Central memory CD8-positive, alpha-beta T cell (primary cell): Measurements from ENCODE around the gene FADS6.

Experiments used
- ATAC-seq: fragments of 150-1000 bp; cut with Tn5 transposase; replicated peaks from 2 replicates; pipeline ENCODE4 v1.10.0; 2022; ENCODE audit warnings: mild to moderate bottlenecking, moderate FRiP score, moderate number of reproducible peaks; ENCODE audit not compliant: poor library complexity, severe bottlenecking; ENCODE audit errors: extremely low read depth
- DNase-seq, 2 donors: peaks; one replicate each; pipeline ENCODE4 v3.0.0; 2021; ENCODE audit warnings: low spot score in 2 of 2
- H3K27ac Mint-ChIP-seq: one replicate; pipeline ENCODE4 v1.8.0; 2022; ENCODE audit warnings: low read depth, mild to moderate bottlenecking, moderate library complexity, mixed read lengths
- H3K27me3 Mint-ChIP-seq: one replicate; pipeline ENCODE4 v1.8.0; 2022; ENCODE audit warnings: mixed read lengths
- H3K36me3 Mint-ChIP-seq: one replicate; pipeline ENCODE4 v1.8.0; 2022; ENCODE audit warnings: mild to moderate bottlenecking, moderate library complexity, mixed read lengths; ENCODE audit not compliant: insufficient read depth
- H3K4me1 Mint-ChIP-seq: one replicate; pipeline ENCODE4 v1.8.0; 2022; ENCODE audit warnings: mixed read lengths
- H3K4me3 Mint-ChIP-seq: one replicate; pipeline ENCODE4 v1.8.0; 2022; ENCODE audit warnings: mild to moderate bottlenecking, moderate library complexity, mixed read lengths
- H3K9me3 Mint-ChIP-seq: one replicate; pipeline ENCODE4 v1.8.0; 2022; ENCODE audit warnings: mixed read lengths

Gene FADS6

GRCh38 chr17:74925242-74925641, 31.8 kb upstream of the FADS6 start:
- Mint-ChIP-seq H3K4me1 (peaks cover 13% of the 10 kb centered on the region), H3K9me3 (no peaks in the 10 kb centered on the region), H3K27me3 (peaks cover 92% of the 10 kb centered on the region), H3K4me3 (no peak overlapping the region), H3K27ac (no peak overlapping the region), H3K36me3 (peaks cover 4% of the 10 kb centered on the region)
- DNase-seq, result no peak
- ATAC-seq, result no peak

- H3K9me3 Mint-ChIP-seq, result no peaks in the 10 kb centered on the region
- ATAC-seq, result peak; percentile 13
- peaks cover 13% of the 10 kb centered on the region for H3K4me1 Mint-ChIP-seq
- DNase-seq, result no peak
- H3K36me3 Mint-ChIP-seq, result peaks cover 4% of the 10 kb centered on the region
- peaks cover 86% of the 10 kb centered on the region for H3K27me3 Mint-ChIP-seq
- no peak within 1 kb of the TSS for H3K27ac Mint-ChIP-seq
- H3K4me3 Mint-ChIP-seq, result peak within 1 kb of the TSS; percentile 49
Observed at GRCh38 chr17:74924250-74924948, 31.0 kb upstream of the FADS6 start, which contains the start of gene OTOP2. TSS of gene OTOP2 (plus strand) at chr17:74924273. CDS start at chr17:74924633, 360 bp downstream.

- Mint-ChIP-seq H3K36me3 (peaks cover 4% of the 10 kb centered on the region), H3K27ac (no peak overlapping the region), H3K27me3 (peaks cover 79% of the 10 kb centered on the region), H3K4me3 (peak overlapping the region; percentile 49), H3K9me3 (no peaks in the 10 kb centered on the region), H3K4me1 (peaks cover 13% of the 10 kb centered on the region)
- ATAC-seq, result peak; percentile 50
- peak; percentile 44 to 66 for DNase-seq
Observed at GRCh38 chr17:74923538-74924249, 30.3 kb upstream of the FADS6 start.

- Mint-ChIP-seq H3K36me3 (peaks cover 4% of the 10 kb centered on the region), H3K4me3 (peak within 1 kb of the TSS; percentile 49), H3K27me3 (peaks cover 73% of the 10 kb centered on the region), H3K4me1 (peaks cover 13% of the 10 kb centered on the region), H3K9me3 (no peaks in the 10 kb centered on the region), H3K27ac (no peak within 1 kb of the TSS)
- ATAC-seq (peak; percentile 42), DNase-seq (peak in 1 of 2 donors; percentile 22)
Observed at GRCh38 chr17:74922694-74923537, 29.5 kb upstream of the FADS6 start, which contains the start of gene USH1G. TSS of gene USH1G (minus strand) at chr17:74923255. CDS start at chr17:74923073, 182 bp downstream.

GRCh38 chr17:74922172-74922571, 28.7 kb upstream of the FADS6 start:
- H3K9me3 Mint-ChIP-seq, result no peaks in the 10 kb centered on the region
- peaks cover 73% of the 10 kb centered on the region for H3K27me3 Mint-ChIP-seq
- H3K4me3 Mint-ChIP-seq, result peak overlapping the region; percentile 49

GRCh38 chr17:74921769-74922168, 28.3 kb upstream of the FADS6 start:
- no peaks in the 10 kb centered on the region for H3K9me3 Mint-ChIP-seq
- H3K4me3 Mint-ChIP-seq, result no peak overlapping the region
- H3K27ac Mint-ChIP-seq, result no peak overlapping the region
- ATAC-seq, result no peak
- H3K27me3 Mint-ChIP-seq, result peaks cover 73% of the 10 kb centered on the region
- H3K36me3 Mint-ChIP-seq, result peaks cover 4% of the 10 kb centered on the region
- H3K4me1 Mint-ChIP-seq, result peaks cover 13% of the 10 kb centered on the region
- DNase-seq, result no peak

More at GRCh38 chr17:74922172-74922571, 28.7 kb upstream of the FADS6 start:
- DNase-seq, result no peak
- ATAC-seq, result no peak
- Mint-ChIP-seq H3K36me3 (peaks cover 4% of the 10 kb centered on the region), H3K4me1 (peaks cover 13% of the 10 kb centered on the region), H3K27ac (no peak overlapping the region)

GRCh38 chr17:74921026-74921681, 27.7 kb upstream of the FADS6 start:
- no peak for DNase-seq
- Mint-ChIP-seq H3K4me3 (no peak overlapping the region), H3K36me3 (peaks cover 4% of the 10 kb centered on the region), H3K9me3 (no peaks in the 10 kb centered on the region), H3K27me3 (peaks cover 73% of the 10 kb centered on the region), H3K27ac (no peak overlapping the region), H3K4me1 (peaks cover 13% of the 10 kb centered on the region)
- ATAC-seq, result no peak

GRCh38 chr17:74920642-74921025, 27.2 kb upstream of the FADS6 start:
- Mint-ChIP-seq H3K27ac (no peak overlapping the region), H3K27me3 (peaks cover 73% of the 10 kb centered on the region)
- DNase-seq, result no peak

GRCh38 chr17:74920306-74920620, 26.8 kb upstream of the FADS6 start:
- ATAC-seq, result no peak
- Mint-ChIP-seq H3K27me3 (peaks cover 71% of the 10 kb centered on the region), H3K36me3 (peaks cover 4% of the 10 kb centered on the region), H3K9me3 (no peaks in the 10 kb centered on the region), H3K27ac (no peak overlapping the region), H3K4me3 (no peak overlapping the region), H3K4me1 (peaks cover 13% of the 10 kb centered on the region)
- DNase-seq, result no peak

More at GRCh38 chr17:74920642-74921025, 27.2 kb upstream of the FADS6 start:
- Mint-ChIP-seq H3K4me1 (peaks cover 13% of the 10 kb centered on the region), H3K36me3 (peaks cover 4% of the 10 kb centered on the region), H3K4me3 (no peak overlapping the region), H3K9me3 (no peaks in the 10 kb centered on the region)
- no peak for ATAC-seq

- Mint-ChIP-seq H3K27me3 (peaks cover 65% of the 10 kb centered on the region), H3K9me3 (no peaks in the 10 kb centered on the region), H3K36me3 (peaks cover 2% of the 10 kb centered on the region), H3K27ac (no peak overlapping the region), H3K4me1 (peaks cover 12% of the 10 kb centered on the region), H3K4me3 (no peak overlapping the region)
- ATAC-seq, result no peak
- no peak for DNase-seq
Observed at GRCh38 chr17:74919440-74920305, 26.2 kb upstream of the FADS6 start.

GRCh38 chr17:74918906-74919305, 25.5 kb upstream of the FADS6 start:
- no peak overlapping the region for H3K4me3 Mint-ChIP-seq
- peaks cover 57% of the 10 kb centered on the region for H3K27me3 Mint-ChIP-seq
- ATAC-seq, result no peak
- no peak for DNase-seq
- H3K36me3 Mint-ChIP-seq, result peaks cover 2% of the 10 kb centered on the region
- peaks cover 6% of the 10 kb centered on the region for H3K4me1 Mint-ChIP-seq
- no peaks in the 10 kb centered on the region for H3K9me3 Mint-ChIP-seq
- H3K27ac Mint-ChIP-seq, result no peak overlapping the region
